Trophoblast cell (in vitro differentiated cells and primary cell): ENCODE measurements around the gene COX19.
"Not testable (repeated sequence)": the region's sequence is repeated elsewhere in the genome, so short reads cannot be mapped to it uniquely, and the experiment has no call there.

Experiments used
- DNase-seq, 2 donors: peaks; one replicate each; pipeline ENCODE4 v3.0.0-alpha.2; 2016
- H2AFZ ChIP-seq: 2 replicates; pipeline ENCODE4 v1.6.1; 2013; ENCODE audit warnings: low read length, moderate library complexity, mild to moderate bottlenecking; ENCODE audit not compliant: insufficient read depth, poor library complexity
- H2AK5ac ChIP-seq: 2 replicates; pipeline ENCODE4 v1.6.1; 2013; ENCODE audit warnings: mild to moderate bottlenecking, low read length
- H2BK120ac ChIP-seq: 2 replicates; pipeline ENCODE4 v1.6.1; 2013; ENCODE audit warnings: low read length, mild to moderate bottlenecking, moderate library complexity; ENCODE audit not compliant: insufficient read depth, poor library complexity
- H2BK12ac ChIP-seq: 2 replicates; pipeline ENCODE4 v1.6.1; 2013; ENCODE audit warnings: mild to moderate bottlenecking, low read length, moderate library complexity
- H2BK5ac ChIP-seq: 2 replicates; pipeline ENCODE4 v1.6.1; 2013; ENCODE audit warnings: low read length, low read depth, moderate library complexity, mild to moderate bottlenecking; ENCODE audit not compliant: poor library complexity
- H3K14ac ChIP-seq: 2 replicates; pipeline ENCODE4 v1.6.1; 2013; ENCODE audit warnings: mild to moderate bottlenecking, low read length
- H3K18ac ChIP-seq: 2 replicates; pipeline ENCODE4 v1.6.1; 2013; ENCODE audit warnings: mild to moderate bottlenecking, low read length
- H3K23ac ChIP-seq: 2 replicates; pipeline ENCODE4 v1.6.1; 2013; ENCODE audit warnings: low read length
- H3K27ac ChIP-seq: 2 replicates; pipeline ENCODE4 v1.5.1; 2013; ENCODE audit warnings: low read depth, mild to moderate bottlenecking, inconsistent platforms, low read length, moderate library complexity
- H3K27me3 ChIP-seq: 2 replicates; pipeline ENCODE4 v1.6.1; 2013; ENCODE audit warnings: inconsistent platforms, mild to moderate bottlenecking, low read length, moderate library complexity; ENCODE audit not compliant: insufficient read depth
- H3K36me3 ChIP-seq, 2 experiments: 1 replicate in 1 of 2; 2 replicates in 1 of 2; pipeline ENCODE4 v1.6.1; 2013; ENCODE audit warnings: low read length in 2 of 2, mild to moderate bottlenecking in 2 of 2, moderate library complexity in 1 of 2; ENCODE audit not compliant: insufficient read depth in 2 of 2, control insufficient read depth in 1 of 2
- H3K4ac ChIP-seq: 2 replicates; pipeline ENCODE4 v1.6.1; 2013; ENCODE audit warnings: low read depth, mild to moderate bottlenecking, low read length, moderate library complexity
- H3K4me1 ChIP-seq, 2 experiments: 1 replicate in 1 of 2; 2 replicates in 1 of 2; pipeline ENCODE4 v1.6.1; 2013; ENCODE audit warnings: low read length in 2 of 2, mild to moderate bottlenecking in 2 of 2, moderate library complexity in 1 of 2; ENCODE audit not compliant: insufficient read depth in 2 of 2, control insufficient read depth in 1 of 2
- H3K4me2 ChIP-seq: 2 replicates; pipeline ENCODE4 v1.6.1; 2013; ENCODE audit warnings: inconsistent platforms, mild to moderate bottlenecking, low read length, moderate library complexity
- H3K4me3 ChIP-seq: 2 replicates; pipeline ENCODE4 v1.5.1; 2013; ENCODE audit warnings: mild to moderate bottlenecking, low read depth, low read length, inconsistent platforms
- H3K79me1 ChIP-seq: one replicate; pipeline ENCODE4 v1.6.1; 2013; ENCODE audit warnings: low read length
- H3K79me2 ChIP-seq: 2 replicates; pipeline ENCODE4 v1.6.1; 2013; ENCODE audit warnings: low read length, mild to moderate bottlenecking; ENCODE audit not compliant: control insufficient read depth, insufficient read depth, poor library complexity
- H3K9ac ChIP-seq: 2 replicates; pipeline ENCODE4 v1.6.1; 2013; ENCODE audit warnings: mild to moderate bottlenecking, low read length
- H3K9me3 ChIP-seq: 2 replicates; pipeline ENCODE4 v1.6.1; 2013; ENCODE audit warnings: low read depth, mild to moderate bottlenecking, control low read depth, inconsistent platforms, low read length; ENCODE audit not compliant: insufficient read depth
- H4K12ac ChIP-seq: 2 replicates; pipeline ENCODE4 v1.6.1; 2013; ENCODE audit warnings: low read depth, mild to moderate bottlenecking, low read length, moderate library complexity
- H4K8ac ChIP-seq: 2 replicates; pipeline ENCODE4 v1.6.1; 2013; ENCODE audit warnings: low read depth, mild to moderate bottlenecking, low read length, moderate library complexity
- H4K91ac ChIP-seq: one replicate; pipeline ENCODE4 v1.6.1; 2013; ENCODE audit warnings: low read depth, mild to moderate bottlenecking, low read length, moderate library complexity
- WGBS: extraction: QIAGEN DNeasy Blood & Tissue Kit; methylation state at CpG from one replicate; pipeline ENCODE4 v1.1.7; 2013; ENCODE audit warnings: missing lambda C conversion rate; ENCODE audit not compliant: insufficient read length, insufficient coverage; ENCODE audit errors: extremely low coverage; 5-methylcytosine and 5-hydroxymethylcytosine counted together

Gene COX19

GRCh38 chr7:945556-946255 is 29.6 kb downstream of the COX19 start:
- Histone ChIP-seq H3K23ac (no peak overlapping the region), H4K12ac (no peak overlapping the region), H3K36me3 (no peaks in the 10 kb centered on the region), H3K4me3 (no peak overlapping the region), H2BK5ac (no peak overlapping the region), H3K4me2 (peak overlapping the region; percentile 17), H3K79me1 (peaks cover 11% of the 10 kb centered on the region), H3K18ac (peak overlapping the region; percentile 36), H2BK12ac (peak overlapping the region; percentile 77), H4K91ac (peak overlapping the region; percentile 81), H3K9me3 (peaks cover 3% of the 10 kb centered on the region), H3K27me3 (no peaks in the 10 kb centered on the region), H3K4me1 (peaks cover 13% of the 10 kb centered on the region in 2 experiments), H4K8ac (peak overlapping the region; percentile 49), H2AK5ac (peak overlapping the region; percentile 85), H3K4ac (no peak overlapping the region), H3K79me2 (peaks cover 3% of the 10 kb centered on the region), H3K27ac (no peak overlapping the region), H3K14ac (peak overlapping the region; percentile 64), H2BK120ac (peak overlapping the region; percentile 56), H3K9ac (peak overlapping the region; percentile 5), H2AFZ (peak overlapping the region; percentile 14)
- WGBS, result no CpG with 5 or more reads among the region's 30 CpGs
- DNase-seq, result peak; percentile 83 to 85

- H3K27ac ChIP-seq, result no peak overlapping the region
- H2BK120ac ChIP-seq, result peak overlapping the region; percentile 31
- no peak overlapping the region for H3K4ac ChIP-seq
- DNase-seq, result no peak
- peaks cover 3% of the 10 kb centered on the region for H3K9me3 ChIP-seq
- H3K79me2 ChIP-seq, result peaks cover 3% of the 10 kb centered on the region
- peak overlapping the region; percentile 5 for H3K9ac ChIP-seq
- H2BK12ac ChIP-seq, result peak overlapping the region; percentile 28
- peak overlapping the region; percentile 27 for H3K14ac ChIP-seq
- H3K4me1 ChIP-seq, result peaks cover 13% of the 10 kb centered on the region in 2 experiments
- H2AFZ ChIP-seq, result peak overlapping the region; percentile 9
- H3K4me2 ChIP-seq, result peak overlapping the region; percentile 17
- no peaks in the 10 kb centered on the region for H3K36me3 ChIP-seq
- H2BK5ac ChIP-seq, result no peak overlapping the region
- no peaks in the 10 kb centered on the region for H3K27me3 ChIP-seq
- H4K8ac ChIP-seq, result peak overlapping the region; percentile 21
- no peak overlapping the region for H4K12ac ChIP-seq
- WGBS, result no CpG with 5 or more reads among the region's 13 CpGs
- no peak overlapping the region for H3K4me3 ChIP-seq
- peaks cover 11% of the 10 kb centered on the region for H3K79me1 ChIP-seq
- H3K18ac ChIP-seq, result no peak overlapping the region
- H4K91ac ChIP-seq, result peak overlapping the region; percentile 81
- H3K23ac ChIP-seq, result no peak overlapping the region
- peak overlapping the region; percentile 49 for H2AK5ac ChIP-seq
Observed at GRCh38 chr7:945147-945555, 30.2 kb downstream of the COX19 start.

- Histone ChIP-seq H3K27me3 (no peaks in the 10 kb centered on the region), H3K79me1 (peaks cover 11% of the 10 kb centered on the region), H3K27ac (no peak overlapping the region), H4K8ac (no peak overlapping the region), H2BK120ac (no peak overlapping the region), H3K4me2 (no peak overlapping the region), H2AK5ac (no peak overlapping the region), H3K14ac (no peak overlapping the region), H3K23ac (no peak overlapping the region), H4K12ac (no peak overlapping the region), H3K79me2 (peaks cover 3% of the 10 kb centered on the region), H2BK5ac (no peak overlapping the region), H3K4me3 (no peak overlapping the region), H3K18ac (no peak overlapping the region), H4K91ac (no peak overlapping the region), H2BK12ac (no peak overlapping the region), H3K36me3 (no peaks in the 10 kb centered on the region), H3K9ac (no peak overlapping the region), H2AFZ (no peak overlapping the region), H3K4me1 (peaks cover 13% of the 10 kb centered on the region in 2 experiments), H3K4ac (no peak overlapping the region), H3K9me3 (peaks cover 5% of the 10 kb centered on the region)
- DNase-seq, result no peak
- no CpG with 5 or more reads among the region's 5 CpGs for WGBS
Observed at GRCh38 chr7:944744-945143, 30.6 kb downstream of the COX19 start.

- H3K9ac ChIP-seq, H3K36me3 ChIP-seq, H3K14ac ChIP-seq, H3K4me2 ChIP-seq, H4K91ac ChIP-seq, H2BK12ac ChIP-seq, DNase-seq, H2AK5ac ChIP-seq, H2BK120ac ChIP-seq, H3K27me3 ChIP-seq, H4K8ac ChIP-seq, H3K18ac ChIP-seq, H2BK5ac ChIP-seq, H3K27ac ChIP-seq, H3K9me3 ChIP-seq, H3K23ac ChIP-seq, H4K12ac ChIP-seq, H3K79me2 ChIP-seq, H3K4me3 ChIP-seq, H2AFZ ChIP-seq, H3K4ac ChIP-seq: not testable (repeated sequence)
- peaks cover 13% of the 10 kb centered on the region in 2 experiments for H3K4me1 ChIP-seq
- peaks cover 11% of the 10 kb centered on the region for H3K79me1 ChIP-seq
- WGBS, result no CpG with 5 or more reads among the region's 4 CpGs
Observed at GRCh38 chr7:943793-944192, 31.6 kb downstream of the COX19 start.
